Activated naive CD8-positive, alpha-beta T cell (primary cell): ENCODE results near the gene MARCHF9.
"Not testable (repeated sequence)": the region's sequence is repeated elsewhere in the genome, so short reads cannot be mapped to it uniquely, and the experiment has no call there.

Source experiments
- H3K27ac Mint-ChIP-seq: one replicate; pipeline ENCODE4 v1.8.0; 2021; ENCODE audit warnings: mixed read lengths
- H3K27me3 Mint-ChIP-seq: one replicate; pipeline ENCODE4 v1.8.0; 2021; ENCODE audit warnings: mixed read lengths
- H3K36me3 Mint-ChIP-seq: one replicate; pipeline ENCODE4 v1.8.0; 2021; ENCODE audit warnings: mixed read lengths
- H3K4me1 Mint-ChIP-seq: one replicate; pipeline ENCODE4 v1.8.0; 2021; ENCODE audit warnings: low read depth, mixed read lengths
- H3K4me3 Mint-ChIP-seq: one replicate; pipeline ENCODE4 v1.8.0; 2021; ENCODE audit warnings: mild to moderate bottlenecking, mixed read lengths
- H3K9me3 Mint-ChIP-seq: one replicate; pipeline ENCODE4 v1.8.0; 2021; ENCODE audit warnings: low read depth, mixed read lengths

Gene MARCHF9

DNA sequence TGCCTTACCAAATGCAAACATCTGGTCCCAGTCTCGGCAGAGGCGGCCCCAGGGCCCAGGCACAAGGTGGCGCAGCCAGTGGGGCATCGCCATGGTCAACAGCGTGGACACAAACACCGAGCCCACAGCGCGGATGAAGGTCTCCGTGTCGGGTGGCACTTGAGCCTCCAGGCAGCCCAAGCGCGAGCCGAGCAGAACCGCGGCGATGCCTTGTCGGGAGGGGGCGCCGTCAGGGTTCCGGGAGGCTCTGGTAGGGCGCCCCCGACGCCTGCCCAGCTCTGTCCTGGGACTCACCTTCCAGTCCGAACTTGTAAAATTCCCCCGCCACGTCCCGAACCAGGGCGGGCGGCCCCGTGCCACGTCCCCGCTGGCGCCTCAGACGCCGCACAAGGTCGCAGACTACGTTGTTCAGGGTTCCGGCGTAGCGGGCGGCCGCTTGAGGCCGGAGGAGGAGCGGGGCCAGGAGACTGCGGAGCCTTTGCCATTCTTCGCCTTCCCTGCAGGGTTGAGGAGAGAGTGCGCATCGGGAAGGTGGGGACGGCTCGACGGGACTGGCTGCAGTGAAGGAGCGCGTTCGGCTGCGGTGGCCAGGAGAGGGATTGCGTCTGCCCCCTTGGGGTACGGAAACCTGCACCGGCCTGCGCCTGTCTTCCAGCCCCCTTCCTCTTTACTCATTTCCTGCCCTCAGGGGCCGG, 10.2 kb downstream of the MARCHF9 start:
- Mint-ChIP-seq H3K36me3 (peaks cover 10% of the 10 kb centered on the region), H3K27me3 (no peaks in the 10 kb centered on the region), H3K4me1 (peaks cover 32% of the 10 kb centered on the region), H3K4me3 (peak overlapping the region; percentile 91), H3K9me3 (no peaks in the 10 kb centered on the region), H3K27ac (peak overlapping the region; percentile 87)

- peaks cover 13% of the 10 kb centered on the region for H3K36me3 Mint-ChIP-seq
- peak overlapping the region; percentile 91 for H3K4me3 Mint-ChIP-seq
- H3K4me1 Mint-ChIP-seq, result peaks cover 37% of the 10 kb centered on the region
- H3K27me3 Mint-ChIP-seq, result no peaks in the 10 kb centered on the region
- H3K27ac Mint-ChIP-seq, result peak overlapping the region; percentile 72
- no peaks in the 10 kb centered on the region for H3K9me3 Mint-ChIP-seq
Observed at GRCh38 chr12:57765698-57766463, 11.0 kb downstream of the MARCHF9 start.

DNA sequence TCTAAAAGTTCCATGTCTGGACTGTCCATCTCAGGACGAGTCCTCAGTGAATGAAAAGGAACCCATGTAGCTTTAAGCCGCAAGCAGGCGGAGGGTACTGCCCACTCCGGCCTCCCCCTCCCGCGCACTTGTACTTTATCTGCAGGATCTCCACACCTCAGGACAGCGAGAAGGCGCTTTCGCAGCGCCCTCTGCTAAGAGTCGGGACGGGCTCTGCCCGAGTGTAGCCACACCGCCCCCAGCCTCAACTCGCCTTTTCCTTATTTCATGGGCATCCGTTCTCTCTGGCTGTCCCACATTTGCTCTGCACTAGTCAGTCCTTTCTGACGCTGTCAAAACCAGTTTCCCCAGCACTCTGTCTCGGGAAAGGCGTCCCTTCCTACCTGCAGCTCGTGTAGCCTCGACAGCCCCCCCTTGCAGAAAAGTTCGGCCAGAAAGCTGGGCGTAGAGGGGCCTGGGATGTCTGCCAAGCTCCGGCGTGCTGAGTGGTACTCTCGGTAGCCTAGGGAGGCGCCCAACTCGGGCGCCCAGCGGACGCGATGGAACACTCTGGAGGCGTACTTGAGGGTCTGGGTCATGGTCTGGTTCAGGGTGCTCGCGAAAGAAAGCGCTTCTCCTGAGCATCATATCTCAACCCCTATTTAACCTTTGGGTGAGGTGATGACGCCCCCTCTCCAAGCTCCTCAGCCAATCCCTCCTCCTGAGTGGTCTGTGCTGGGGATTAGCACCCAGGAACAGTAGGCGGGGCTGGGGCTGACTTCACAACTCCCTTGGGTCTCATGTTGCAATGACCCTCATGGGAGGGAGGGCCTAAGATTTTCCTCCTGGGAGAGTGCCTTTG, 11.8 kb downstream of the MARCHF9 start, which contains the start of gene CYP27B1:
Gene CYP27B1 (minus strand): TSS at position 615 of the 841 bp plus-strand sequence. CDS start 37 bp downstream, at position 578.
- Mint-ChIP-seq H3K4me1 (peaks cover 42% of the 10 kb centered on the region), H3K9me3 (no peaks in the 10 kb centered on the region), H3K36me3 (peaks cover 13% of the 10 kb centered on the region), H3K4me3 (peak within 1 kb of the TSS; percentile 91), H3K27ac (peak within 1 kb of the TSS; percentile 72), H3K27me3 (no peaks in the 10 kb centered on the region)

- Mint-ChIP-seq H3K4me1 (peaks cover 44% of the 10 kb centered on the region), H3K27me3 (no peaks in the 10 kb centered on the region), H3K36me3 (peaks cover 13% of the 10 kb centered on the region), H3K9me3 (no peaks in the 10 kb centered on the region), H3K4me3 (peak overlapping the region; percentile 91), H3K27ac (no peak overlapping the region)
Observed at GRCh38 chr12:57767305-57767698, 12.4 kb downstream of the MARCHF9 start.

GRCh38 chr12:57767876-57768275, 13.0 kb downstream of the MARCHF9 start:
- no peak overlapping the region for H3K27ac Mint-ChIP-seq
- peaks cover 46% of the 10 kb centered on the region for H3K4me1 Mint-ChIP-seq
- H3K9me3 Mint-ChIP-seq, result no peaks in the 10 kb centered on the region
- no peaks in the 10 kb centered on the region for H3K27me3 Mint-ChIP-seq
- H3K4me3 Mint-ChIP-seq, result no peak overlapping the region
- peaks cover 13% of the 10 kb centered on the region for H3K36me3 Mint-ChIP-seq

DNA sequence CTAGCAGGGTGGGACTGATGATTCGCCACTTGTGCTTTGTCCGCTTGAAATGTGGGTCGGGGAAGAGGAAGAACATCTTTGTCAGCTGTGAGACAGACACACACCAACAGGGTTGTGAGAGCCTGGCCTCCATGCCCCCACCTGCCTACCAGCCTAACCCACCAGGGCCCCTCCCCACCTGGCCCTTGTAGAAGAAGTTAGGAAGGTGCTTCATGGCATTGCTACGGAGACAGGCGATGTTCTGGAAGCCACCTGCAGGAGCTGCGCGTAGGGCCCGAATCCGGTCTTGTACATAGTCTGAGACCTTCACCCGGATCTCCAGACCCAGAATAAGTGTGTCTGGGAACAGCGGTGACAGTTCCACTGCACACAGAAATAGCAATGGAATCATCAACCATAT, 14.7 kb downstream of the MARCHF9 start:
- H3K4me1 Mint-ChIP-seq, result peaks cover 36% of the 10 kb centered on the region
- H3K36me3 Mint-ChIP-seq, result peaks cover 7% of the 10 kb centered on the region
- no peaks in the 10 kb centered on the region for H3K9me3 Mint-ChIP-seq
- no peaks in the 10 kb centered on the region for H3K27me3 Mint-ChIP-seq
- H3K4me3 Mint-ChIP-seq, result peak overlapping the region; percentile 99
- H3K27ac Mint-ChIP-seq, result peak overlapping the region; percentile 72

DNA sequence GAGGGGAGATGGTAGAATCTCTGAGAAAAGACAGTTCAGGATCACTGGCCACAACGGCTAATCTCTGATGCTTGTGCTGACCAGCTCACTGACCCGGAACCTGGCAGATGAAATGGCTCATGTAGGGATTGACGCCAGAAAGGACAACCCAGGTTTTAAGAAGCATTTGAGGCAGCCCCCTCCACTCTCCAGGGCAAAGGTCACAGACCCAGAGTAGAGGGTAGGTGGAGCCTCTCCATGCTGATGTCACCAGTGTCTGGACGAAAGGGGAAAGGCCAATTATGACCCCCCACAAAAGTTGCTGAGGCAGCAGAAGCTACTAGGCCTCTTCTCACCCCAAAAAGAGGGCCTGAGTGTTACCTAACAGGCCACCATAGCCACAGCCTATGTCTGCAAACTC, 15.8 kb downstream of the MARCHF9 start:
- H3K27me3 Mint-ChIP-seq, result no peaks in the 10 kb centered on the region
- peaks cover 7% of the 10 kb centered on the region for H3K36me3 Mint-ChIP-seq
- no peaks in the 10 kb centered on the region for H3K9me3 Mint-ChIP-seq
- peak overlapping the region; percentile 99 for H3K4me3 Mint-ChIP-seq
- peaks cover 30% of the 10 kb centered on the region for H3K4me1 Mint-ChIP-seq
- H3K27ac Mint-ChIP-seq, result peak overlapping the region; percentile 58

- Mint-ChIP-seq H3K4me1 (peaks cover 27% of the 10 kb centered on the region), H3K9me3 (no peaks in the 10 kb centered on the region), H3K27ac (peak overlapping the region; percentile 100), H3K36me3 (peaks cover 7% of the 10 kb centered on the region), H3K4me3 (peak overlapping the region; percentile 99), H3K27me3 (no peaks in the 10 kb centered on the region)
Observed at GRCh38 chr12:57771236-57771872, 16.5 kb downstream of the MARCHF9 start.

DNA sequence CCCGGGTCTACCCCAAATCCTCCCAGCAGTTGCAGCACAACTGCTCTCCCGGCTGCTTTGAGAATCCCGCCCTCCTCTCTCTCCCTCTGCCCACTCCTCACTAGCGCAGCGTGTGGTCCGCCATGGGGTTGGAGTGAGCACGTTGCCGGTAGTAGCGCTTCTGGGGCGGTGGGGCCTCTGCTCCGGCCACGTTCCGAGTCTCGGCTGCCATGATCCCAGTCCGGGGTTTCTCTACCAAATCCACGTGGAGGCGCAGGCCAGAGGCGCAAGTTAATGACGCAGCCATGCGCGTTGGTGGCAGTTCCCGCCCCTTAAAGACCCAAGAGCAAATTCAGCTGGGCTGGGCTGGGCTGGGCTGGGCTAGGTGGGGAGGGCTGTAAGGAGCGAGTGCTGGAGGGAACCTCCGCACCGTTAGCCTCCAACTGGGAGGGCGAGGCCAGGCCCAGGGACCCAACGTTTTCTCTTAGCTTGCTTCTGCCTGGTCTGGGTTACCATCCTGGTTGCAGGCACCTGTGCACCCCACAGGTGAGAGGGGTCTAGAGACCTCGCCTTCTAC, 17.0 kb downstream of the MARCHF9 start, which contains the start of gene METTL1:
Gene METTL1 (minus strand): TSS at position 233 of the 556 bp plus-strand sequence. CDS start 22 bp downstream, at position 211.
- peaks cover 7% of the 10 kb centered on the region for H3K36me3 Mint-ChIP-seq
- H3K4me1 Mint-ChIP-seq, result peaks cover 21% of the 10 kb centered on the region
- no peaks in the 10 kb centered on the region for H3K9me3 Mint-ChIP-seq

GRCh38 chr12:57772429-57773322, 17.8 kb downstream of the MARCHF9 start, which contains the start of gene EEF1AKMT3:
TSS of gene EEF1AKMT3 (plus strand) at chr12:57772614. CDS start at chr12:57772725, 111 bp downstream.
- Mint-ChIP-seq H3K4me3 (peak within 1 kb of the TSS; percentile 99), H3K4me1 (peaks cover 20% of the 10 kb centered on the region), H3K36me3 (peaks cover 7% of the 10 kb centered on the region), H3K27ac (peak within 1 kb of the TSS; percentile 100), H3K27me3 (no peaks in the 10 kb centered on the region), H3K9me3 (no peaks in the 10 kb centered on the region)

More for the DNA sequence above, 17.0 kb downstream of the MARCHF9 start, which contains the start of gene METTL1:
- H3K27me3 Mint-ChIP-seq, result no peaks in the 10 kb centered on the region
- peak within 1 kb of the TSS; percentile 100 for H3K27ac Mint-ChIP-seq
- peak within 1 kb of the TSS; percentile 99 for H3K4me3 Mint-ChIP-seq

DNA sequence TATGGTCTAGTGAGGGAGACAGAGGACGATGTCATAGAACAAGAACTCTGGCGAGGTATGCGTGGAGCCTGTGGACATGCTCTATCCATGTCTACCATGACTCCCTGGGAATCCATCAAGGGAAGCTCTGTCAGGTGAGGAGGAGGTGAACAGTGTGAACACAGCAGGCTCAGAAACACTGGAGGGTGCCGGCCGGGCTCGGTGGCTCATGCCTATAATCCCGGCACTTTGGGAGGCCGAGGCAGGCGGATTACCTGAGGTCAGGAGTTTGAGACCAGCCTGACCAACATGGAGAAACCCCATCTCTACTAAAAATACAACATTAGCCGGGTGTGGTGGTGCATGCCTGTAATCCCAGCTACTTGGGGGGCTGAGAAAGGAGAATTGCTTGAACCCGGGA, 19.7 kb downstream of the MARCHF9 start:
- H3K4me1 Mint-ChIP-seq, result peaks cover 21% of the 10 kb centered on the region
- not testable (repeated sequence) for H3K27ac Mint-ChIP-seq, H3K9me3 Mint-ChIP-seq, H3K4me3 Mint-ChIP-seq, H3K27me3 Mint-ChIP-seq, H3K36me3 Mint-ChIP-seq

DNA sequence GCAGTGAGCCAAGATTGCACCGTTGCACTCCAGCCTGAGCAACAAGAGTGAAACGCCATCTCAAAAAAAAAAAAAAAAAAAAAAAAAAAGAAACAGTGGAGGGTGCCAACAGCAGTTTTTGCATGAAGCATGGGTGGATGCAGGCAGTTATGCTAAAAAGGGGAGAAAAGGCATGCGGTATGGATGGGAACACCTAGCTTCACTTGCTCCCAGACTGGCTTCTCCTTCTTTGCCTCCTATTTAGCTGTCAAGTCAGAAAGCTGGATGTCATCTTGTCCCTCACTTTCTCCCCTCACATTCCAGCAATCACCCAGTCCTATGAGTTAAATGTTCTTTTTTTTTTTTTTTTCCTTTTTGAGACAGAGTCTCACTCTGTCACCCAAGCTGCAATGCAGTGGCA, 20.1 kb downstream of the MARCHF9 start:
- H3K27ac Mint-ChIP-seq, result no peak overlapping the region
- H3K27me3 Mint-ChIP-seq, result no peaks in the 10 kb centered on the region
- peaks cover 6% of the 10 kb centered on the region for H3K36me3 Mint-ChIP-seq
- no peaks in the 10 kb centered on the region for H3K9me3 Mint-ChIP-seq
- H3K4me1 Mint-ChIP-seq, result peaks cover 20% of the 10 kb centered on the region
- no peak overlapping the region for H3K4me3 Mint-ChIP-seq

GRCh38 chr12:57775563-57776246, 20.8 kb downstream of the MARCHF9 start:
- peaks cover 2% of the 10 kb centered on the region for H3K36me3 Mint-ChIP-seq
- H3K4me1 Mint-ChIP-seq, result peaks cover 21% of the 10 kb centered on the region
- H3K27ac Mint-ChIP-seq, result no peak overlapping the region
- H3K9me3 Mint-ChIP-seq, result no peaks in the 10 kb centered on the region
- H3K27me3 Mint-ChIP-seq, result no peaks in the 10 kb centered on the region
- no peak overlapping the region for H3K4me3 Mint-ChIP-seq
